ENCODE data around the gene CLTCL1. TPM values are rescaled to one million over a fixed set of nuclear protein-coding genes. Genes with fewer than 3 reads are reported as not detected.

Gene CLTCL1
- total and polyA plus RNA-seq, 9 of the 15 experiments (the other 6 are each of a cell fraction or from before 2014, with no cell fraction given): 1.1 to 11.7 (median 5.0) TPM

- TF ChIP-seq MEF2A (IDR thresholded peaks at IDR 0.05; ENCODE audit: control insufficient read depth, low read depth, low read length) (no peak), GABPA (tag; conservative IDR thresholded peaks at IDR 0.05; ENCODE audit: low read depth) (no peak), ERF (CRISPR knock-in tag; IDR thresholded peaks at IDR 0.05) (no peak), HDGF (IDR thresholded peaks at IDR 0.05) (no peak), MXI1 (IDR thresholded peaks at IDR 0.05; ENCODE audit: low read depth, low read length) (no peak), KDM5B (IDR thresholded peaks at IDR 0.05; ENCODE audit: insufficient replicate concordance, low read depth, low read length) (peak; percentile 16), FOXK1 (CRISPR knock-in tag; IDR thresholded peaks at IDR 0.05; ENCODE audit: borderline replicate concordance) (no peak; the same call in 1 of the 2 replicates), FOXA3 (CRISPR knock-in tag; conservative IDR thresholded peaks at IDR 0.05 in 1 of 2, IDR thresholded peaks at IDR 0.05 in 1 of 2) (no peak), ELF2 (CRISPR knock-in tag; IDR thresholded peaks at IDR 0.05) (no peak), ATF2 (CRISPR knock-in tag; IDR thresholded peaks at IDR 0.05) (no peak), STAT5B (CRISPR knock-in tag; IDR thresholded peaks at IDR 0.05) (no peak), CBX5 (IDR thresholded peaks at IDR 0.05; ENCODE audit: borderline replicate concordance, low read depth) (no peak), TCFL5 (CRISPR knock-in tag; conservative IDR thresholded peaks at IDR 0.05) (no peak), SREBF2 (CRISPR knock-in tag; IDR thresholded peaks at IDR 0.05) (no peak), KDM2B (CRISPR knock-in tag; IDR thresholded peaks at IDR 0.05) (peak; percentile 48; the same call in 1 of the 2 replicates), ZNF140 (CRISPR knock-in tag; IDR thresholded peaks at IDR 0.05) (no peak), ZNF785 (CRISPR knock-in tag; IDR thresholded peaks at IDR 0.05) (no peak), FOXA1 (IDR thresholded peaks at IDR 0.05; ENCODE audit: borderline replicate concordance) (no peak), ZZZ3 (IDR thresholded peaks at IDR 0.05) (no peak), ZC3H4 (CRISPR knock-in tag; IDR thresholded peaks at IDR 0.05; ENCODE audit: borderline replicate concordance) (no peak), MTA1 (IDR thresholded peaks at IDR 0.05; ENCODE audit: borderline replicate concordance) (0 out of 2 replicates have a peak, but pooled peaks have one; percentile 35)
- TF ChIP-seq, protein P1, sequence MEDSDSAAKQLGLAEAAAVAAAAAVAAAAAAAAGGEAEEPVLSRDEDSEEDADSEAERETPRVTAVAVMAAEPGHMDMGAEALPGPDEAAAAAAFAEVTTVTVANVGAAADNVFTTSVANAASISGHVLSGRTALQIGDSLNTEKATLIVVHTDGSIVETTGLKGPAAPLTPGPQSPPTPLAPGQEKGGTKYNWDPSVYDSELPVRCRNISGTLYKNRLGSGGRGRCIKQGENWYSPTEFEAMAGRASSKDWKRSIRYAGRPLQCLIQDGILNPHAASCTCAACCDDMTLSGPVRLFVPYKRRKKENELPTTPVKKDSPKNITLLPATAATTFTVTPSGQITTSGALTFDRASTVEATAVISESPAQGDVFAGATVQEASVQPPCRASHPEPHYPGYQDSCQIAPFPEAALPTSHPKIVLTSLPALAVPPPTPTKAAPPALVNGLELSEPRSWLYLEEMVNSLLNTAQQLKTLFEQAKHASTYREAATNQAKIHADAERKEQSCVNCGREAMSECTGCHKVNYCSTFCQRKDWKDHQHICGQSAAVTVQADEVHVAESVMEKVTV (CRISPR knock-in tag; IDR thresholded peaks at IDR 0.05): no peak
- TF ChIP-seq, protein P2, sequence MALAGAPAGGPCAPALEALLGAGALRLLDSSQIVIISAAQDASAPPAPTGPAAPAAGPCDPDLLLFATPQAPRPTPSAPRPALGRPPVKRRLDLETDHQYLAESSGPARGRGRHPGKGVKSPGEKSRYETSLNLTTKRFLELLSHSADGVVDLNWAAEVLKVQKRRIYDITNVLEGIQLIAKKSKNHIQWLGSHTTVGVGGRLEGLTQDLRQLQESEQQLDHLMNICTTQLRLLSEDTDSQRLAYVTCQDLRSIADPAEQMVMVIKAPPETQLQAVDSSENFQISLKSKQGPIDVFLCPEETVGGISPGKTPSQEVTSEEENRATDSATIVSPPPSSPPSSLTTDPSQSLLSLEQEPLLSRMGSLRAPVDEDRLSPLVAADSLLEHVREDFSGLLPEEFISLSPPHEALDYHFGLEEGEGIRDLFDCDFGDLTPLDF (CRISPR knock-in tag; IDR thresholded peaks at IDR 0.05): no peak
Observed at GRCh38 chr22:19290400-19291217, 910 bp downstream of the CLTCL1 start (continued).
